ENCODE results near the gene HIRA. TPM values are rescaled to one million over a fixed set of nuclear protein-coding genes. Genes with fewer than 3 reads are reported as not detected.

HIRA gene
- total RNA-seq, 1 donor = 19.0 TPM

DNA sequence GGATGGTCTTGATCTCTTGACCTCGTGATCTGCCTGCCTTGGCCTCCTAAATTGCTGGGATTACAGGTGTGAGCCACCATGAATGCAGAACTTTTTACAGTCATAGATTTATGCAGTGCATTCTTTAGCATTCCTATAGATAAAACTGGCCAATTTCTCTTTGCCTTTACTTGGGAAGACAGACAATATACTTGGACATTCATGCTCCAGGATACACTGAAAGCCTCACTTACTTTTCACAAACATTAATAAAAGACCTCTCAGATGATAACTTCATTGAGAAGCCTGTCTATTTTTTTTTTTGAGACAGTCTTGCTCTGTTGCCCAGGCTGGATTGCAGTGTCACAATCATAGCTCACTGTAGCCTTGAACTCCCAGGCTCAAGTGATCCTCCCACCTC, 127.7 kb downstream of the HIRA start:
- no peak overlapping the region for H3K4me3 ChIP-seq (ENCODE audit: low read depth, low read length)
- DNase-seq (ENCODE audit: low read depth) = no peak
- no peak for TF ChIP-seq CTCF (IDR thresholded peaks at IDR 0.05; ENCODE audit: insufficient read depth, low read depth, low read length)

DNA sequence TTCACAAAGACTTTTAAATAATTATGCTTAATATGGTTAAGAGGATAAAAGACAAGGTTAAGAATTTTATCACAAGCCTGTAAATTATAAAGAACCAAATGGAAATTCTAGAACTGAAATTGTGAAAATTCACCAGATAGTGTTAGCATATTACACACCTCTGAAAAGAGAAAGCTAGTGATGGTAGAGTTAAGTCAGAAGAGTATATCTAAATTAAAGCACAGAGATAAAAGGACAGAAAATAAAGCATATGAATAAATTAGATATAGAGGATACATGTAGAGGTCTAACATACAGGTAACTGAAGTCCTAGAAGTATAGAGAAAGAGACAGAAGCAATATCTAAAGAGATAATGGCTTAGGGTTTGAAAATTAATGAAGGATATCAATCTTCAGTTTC, 135.8 kb downstream of the HIRA start:
- no peak for DNase-seq (ENCODE audit: low read depth)
- no peak for TF ChIP-seq CTCF (IDR thresholded peaks at IDR 0.05; ENCODE audit: insufficient read depth, low read depth, low read length)
- no peak overlapping the region for H3K4me3 ChIP-seq (ENCODE audit: low read depth, low read length)

DNA sequence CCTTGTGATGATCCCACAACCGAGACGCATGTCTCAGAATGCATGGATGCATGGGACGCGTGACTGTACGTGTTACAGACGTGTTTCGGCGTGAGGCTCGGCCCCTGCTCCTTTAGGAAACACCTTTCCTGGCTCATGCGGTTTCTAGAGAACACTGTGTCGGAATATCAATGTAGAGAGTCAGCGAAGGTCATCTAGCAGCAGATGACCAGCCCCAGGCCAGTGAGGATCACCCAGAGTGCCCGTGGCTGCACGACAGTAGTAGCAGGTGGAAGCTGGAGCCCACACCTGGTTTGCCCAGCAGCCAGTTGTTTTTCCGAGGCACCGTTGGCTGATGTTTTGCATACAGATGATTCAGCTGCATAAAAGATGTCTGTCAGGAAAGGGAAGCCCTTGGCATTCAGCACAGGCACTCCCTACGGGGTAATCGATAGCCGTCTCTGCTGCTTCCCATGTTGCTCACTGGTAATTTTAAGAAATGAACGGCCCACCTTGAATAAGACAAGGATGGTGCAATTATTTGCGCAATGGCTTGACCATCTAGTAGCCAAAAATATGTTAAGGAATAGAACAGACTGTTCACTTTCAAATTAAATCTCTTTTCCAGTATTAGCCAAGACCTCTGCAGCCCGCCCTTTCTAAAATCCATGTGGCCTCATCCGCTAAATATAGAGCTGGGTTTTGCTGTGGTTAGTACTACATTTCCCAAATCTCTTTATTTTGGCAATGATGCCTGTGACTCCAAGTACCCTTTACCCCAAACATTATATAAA, 138.9 kb downstream of the HIRA start:
- DNase-seq (ENCODE audit: low read depth) = peak; percentile 60
- no peak for TF ChIP-seq CTCF (IDR thresholded peaks at IDR 0.05; ENCODE audit: insufficient read depth, low read depth, low read length)
- H3K4me3 ChIP-seq (ENCODE audit: low read depth, low read length) = peak overlapping the region; percentile 76

- no peak for TF ChIP-seq CTCF (IDR thresholded peaks at IDR 0.05; ENCODE audit: insufficient read depth, low read depth, low read length)
- peak within 1 kb of the TSS; percentile 76 for H3K4me3 ChIP-seq (ENCODE audit: low read depth, low read length)
- peak; percentile 74 for DNase-seq (ENCODE audit: low read depth)
Observed at GRCh38 chr22:19291580-19292457, 139.7 kb downstream of the HIRA start, which contains the start of gene CLTCL1. CLTCL1 (minus strand) TSS chr22:19291719; CDS start chr22:19291641, 78 bp downstream.

GRCh38 chr22:19291218-19291579, 140.3 kb downstream of the HIRA start:
- TF ChIP-seq CTCF (IDR thresholded peaks at IDR 0.05; ENCODE audit: insufficient read depth, low read depth, low read length) = no peak
- no peak for DNase-seq (ENCODE audit: low read depth)
- H3K4me3 ChIP-seq (ENCODE audit: low read depth, low read length) = peak overlapping the region; percentile 71

- H3K4me3 ChIP-seq (ENCODE audit: low read depth, low read length) = peak overlapping the region; percentile 71
- DNase-seq (ENCODE audit: low read depth) = peak; percentile 21
- no peak for TF ChIP-seq CTCF (IDR thresholded peaks at IDR 0.05; ENCODE audit: insufficient read depth, low read depth, low read length)
Observed at GRCh38 chr22:19290400-19291217, 140.9 kb downstream of the HIRA start.

Data from fibroblast of villous mesenchyme (primary cell).